ENCODE measurements around the gene TRAF2.

TRAF2 gene

DNA sequence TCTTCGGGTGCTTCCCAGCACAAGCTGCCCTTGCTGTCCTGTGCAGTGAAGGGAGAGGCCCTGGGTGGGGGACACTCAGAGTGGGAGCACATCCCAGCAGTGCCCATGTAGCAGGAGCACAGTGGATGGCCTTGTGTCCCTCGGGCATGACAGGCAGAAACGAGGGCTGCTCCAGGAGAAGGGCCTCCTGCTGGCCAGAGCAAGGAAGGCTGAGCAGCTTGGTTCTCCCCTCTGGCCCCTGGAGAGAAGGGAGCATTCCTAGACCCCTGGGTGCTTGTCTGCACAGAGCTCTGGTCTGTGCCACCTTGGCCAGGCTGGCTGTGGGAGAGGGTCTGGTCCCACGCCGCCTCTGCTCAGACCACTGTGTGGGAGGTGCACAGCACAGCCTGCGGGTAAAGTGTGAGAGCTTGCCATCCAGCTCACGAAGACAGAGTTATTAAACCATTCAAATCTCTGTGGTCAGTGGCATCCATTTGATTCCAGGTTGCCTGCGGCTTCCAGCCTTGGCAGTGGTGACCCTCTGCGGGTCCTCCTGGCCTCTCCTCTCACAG, 39.9 kb downstream of the TRAF2 start:
- H3K4me2 ChIP-seq (ENCODE audit: low read length), result no peak overlapping the region
- no peaks in the 10 kb centered on the region for H3K9me3 ChIP-seq (replicated peaks; ENCODE audit: low read length)
- H3K36me3 ChIP-seq (ENCODE audit: insufficient read depth, low read length), result peaks cover 33% of the 10 kb centered on the region
- no peaks in the 10 kb centered on the region for H3K27me3 ChIP-seq (ENCODE audit: control insufficient read depth, insufficient read depth, low read length)
- H3K4me1 ChIP-seq (ENCODE audit: control insufficient read depth, insufficient read depth, low read length), result no peaks in the 10 kb centered on the region
- no peak overlapping the region for H3K4me3 ChIP-seq (ENCODE audit: low read length)
- H3K9ac ChIP-seq (ENCODE audit: low read depth, low read length), result no peak overlapping the region

DNA sequence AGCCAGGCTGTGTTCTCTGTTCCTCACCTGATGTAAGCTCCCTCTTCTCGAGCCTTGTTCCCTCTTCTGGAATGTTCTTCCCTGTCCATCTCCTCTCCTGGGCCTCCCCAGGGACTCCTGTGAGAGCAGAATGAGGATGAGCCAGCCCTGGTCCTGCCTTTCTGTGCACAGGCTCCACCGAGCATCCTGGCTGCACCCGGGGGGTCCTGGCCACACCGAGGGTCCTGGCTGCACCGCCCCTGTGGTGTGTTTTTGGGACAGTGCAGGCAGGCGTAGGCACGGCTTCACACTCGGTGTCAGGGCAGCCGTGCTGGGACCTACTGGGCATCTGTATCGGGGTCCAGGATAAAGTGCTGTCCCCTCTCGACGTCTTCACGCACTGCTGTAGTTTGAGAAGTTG, 40.4 kb downstream of the TRAF2 start:
- no peak overlapping the region for H3K4me3 ChIP-seq (ENCODE audit: low read length)
- H3K27me3 ChIP-seq (ENCODE audit: control insufficient read depth, insufficient read depth, low read length), result no peaks in the 10 kb centered on the region
- peaks cover 33% of the 10 kb centered on the region for H3K36me3 ChIP-seq (ENCODE audit: insufficient read depth, low read length)

DNA sequence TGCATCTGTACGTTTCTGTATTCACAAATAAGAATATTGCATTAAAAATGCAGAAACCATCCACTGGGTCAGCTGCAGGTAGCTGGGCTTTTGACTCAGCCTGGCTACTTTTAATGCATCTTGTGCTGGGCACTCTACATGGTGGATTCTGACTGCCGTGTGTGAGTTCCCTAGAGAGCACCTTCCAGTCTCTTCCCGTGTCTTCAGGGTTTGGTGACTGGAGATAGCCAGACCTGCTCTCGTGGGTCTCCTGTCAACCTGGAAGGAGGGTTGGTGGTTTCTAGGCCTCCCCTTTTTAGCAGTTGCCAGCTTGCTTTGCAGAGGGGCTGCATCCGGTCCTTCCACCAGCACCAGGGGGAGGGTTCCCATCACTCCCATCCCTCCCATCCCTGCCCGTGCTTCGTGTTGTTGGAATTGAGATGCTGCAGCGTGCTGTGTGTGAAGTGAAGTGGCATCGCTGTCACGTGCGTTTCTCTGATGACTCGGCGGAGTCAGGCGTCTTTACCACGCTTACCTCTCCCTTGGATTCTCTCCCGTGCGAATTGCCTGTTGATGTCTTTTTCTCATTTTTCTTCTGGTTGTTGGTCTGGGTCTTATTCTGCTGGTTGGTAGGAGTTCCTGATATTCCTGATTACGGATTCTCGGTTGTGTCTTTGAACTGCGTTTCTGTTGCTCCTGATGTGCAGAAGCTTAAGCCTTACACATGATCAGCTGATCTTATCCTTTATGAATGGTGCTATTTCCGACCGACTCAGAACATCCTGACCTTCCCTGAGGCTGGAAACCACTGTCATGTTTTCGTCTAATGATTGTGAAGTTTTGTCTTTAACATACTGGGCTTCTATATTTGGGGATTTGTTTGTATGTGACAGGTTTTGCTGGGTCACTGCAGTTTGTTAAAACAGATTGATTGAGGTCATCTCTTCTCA, 41.3 kb downstream of the TRAF2 start:
- H3K9me3 ChIP-seq (replicated peaks; ENCODE audit: low read length), result no peaks in the 10 kb centered on the region
- no peak overlapping the region for H3K9ac ChIP-seq (ENCODE audit: low read depth, low read length)
- no peaks in the 10 kb centered on the region for H3K27me3 ChIP-seq (ENCODE audit: control insufficient read depth, insufficient read depth, low read length)
- H3K36me3 ChIP-seq (ENCODE audit: insufficient read depth, low read length), result peaks cover 28% of the 10 kb centered on the region
- H3K4me1 ChIP-seq (ENCODE audit: control insufficient read depth, insufficient read depth, low read length), result no peaks in the 10 kb centered on the region
- no peak overlapping the region for H3K4me2 ChIP-seq (ENCODE audit: low read length)
- no peak overlapping the region for H3K4me3 ChIP-seq (ENCODE audit: low read length)

More for the DNA sequence above, 40.4 kb downstream of the TRAF2 start:
- H3K9ac ChIP-seq (ENCODE audit: low read depth, low read length), result no peak overlapping the region
- H3K4me1 ChIP-seq (ENCODE audit: control insufficient read depth, insufficient read depth, low read length), result no peaks in the 10 kb centered on the region
- H3K4me2 ChIP-seq (ENCODE audit: low read length), result no peak overlapping the region
- H3K9me3 ChIP-seq (replicated peaks; ENCODE audit: low read length), result no peaks in the 10 kb centered on the region

DNA sequence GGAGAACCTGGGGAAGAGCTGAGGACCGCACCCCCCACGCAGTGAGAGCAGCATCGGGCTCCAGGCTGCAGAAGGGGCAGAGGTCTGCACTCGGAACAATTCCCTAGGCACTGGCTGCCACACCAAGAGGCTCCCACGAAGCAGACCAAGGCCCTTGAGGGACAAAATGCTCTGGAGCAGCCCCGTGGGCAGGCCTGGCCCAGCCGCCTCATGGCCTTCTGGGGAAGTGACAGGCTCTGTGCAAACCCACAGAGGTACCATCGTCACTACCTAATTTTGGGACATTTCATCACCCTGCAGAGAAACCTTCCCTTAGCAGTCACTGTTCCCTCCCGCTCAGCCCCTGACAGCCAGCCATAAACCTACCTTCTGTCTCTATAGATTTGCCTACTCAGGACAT, 42.3 kb downstream of the TRAF2 start:
- no peaks in the 10 kb centered on the region for H3K27me3 ChIP-seq (ENCODE audit: control insufficient read depth, insufficient read depth, low read length)
- no peak overlapping the region for H3K4me2 ChIP-seq (ENCODE audit: low read length)
- no peak overlapping the region for H3K9ac ChIP-seq (ENCODE audit: low read depth, low read length)
- H3K4me3 ChIP-seq (ENCODE audit: low read length), result no peak overlapping the region
- no peaks in the 10 kb centered on the region for H3K4me1 ChIP-seq (ENCODE audit: control insufficient read depth, insufficient read depth, low read length)
- peaks cover 28% of the 10 kb centered on the region for H3K36me3 ChIP-seq (ENCODE audit: insufficient read depth, low read length)
- no peaks in the 10 kb centered on the region for H3K9me3 ChIP-seq (replicated peaks; ENCODE audit: low read length)

DNA sequence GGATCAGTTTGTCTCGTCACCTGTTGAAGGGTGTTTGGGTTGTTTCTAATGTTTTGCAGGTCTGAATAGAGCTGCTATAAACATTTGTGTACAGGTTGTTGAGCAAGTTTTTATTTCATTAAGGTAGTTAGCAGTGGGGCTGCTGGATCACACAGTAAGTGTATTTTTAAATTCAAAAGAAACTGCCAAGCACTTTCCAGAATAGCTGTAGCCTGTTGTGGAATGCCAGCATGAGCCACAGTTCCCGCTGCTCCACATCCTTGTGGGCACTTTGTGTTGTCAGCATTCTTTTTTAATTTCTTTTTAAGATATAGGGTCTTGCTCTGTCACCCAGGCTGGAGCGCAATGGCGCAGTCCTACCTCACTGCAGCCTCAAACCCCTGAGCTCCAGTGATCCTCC, 43.7 kb downstream of the TRAF2 start:
- peaks cover 23% of the 10 kb centered on the region for H3K36me3 ChIP-seq (ENCODE audit: insufficient read depth, low read length)
- no peaks in the 10 kb centered on the region for H3K9me3 ChIP-seq (replicated peaks; ENCODE audit: low read length)
- H3K9ac ChIP-seq (ENCODE audit: low read depth, low read length), result no peak overlapping the region
- H3K4me3 ChIP-seq (ENCODE audit: low read length), result no peak overlapping the region
- H3K4me2 ChIP-seq (ENCODE audit: low read length), result no peak overlapping the region
- no peaks in the 10 kb centered on the region for H3K27me3 ChIP-seq (ENCODE audit: control insufficient read depth, insufficient read depth, low read length)
- H3K4me1 ChIP-seq (ENCODE audit: control insufficient read depth, insufficient read depth, low read length), result no peaks in the 10 kb centered on the region

DNA sequence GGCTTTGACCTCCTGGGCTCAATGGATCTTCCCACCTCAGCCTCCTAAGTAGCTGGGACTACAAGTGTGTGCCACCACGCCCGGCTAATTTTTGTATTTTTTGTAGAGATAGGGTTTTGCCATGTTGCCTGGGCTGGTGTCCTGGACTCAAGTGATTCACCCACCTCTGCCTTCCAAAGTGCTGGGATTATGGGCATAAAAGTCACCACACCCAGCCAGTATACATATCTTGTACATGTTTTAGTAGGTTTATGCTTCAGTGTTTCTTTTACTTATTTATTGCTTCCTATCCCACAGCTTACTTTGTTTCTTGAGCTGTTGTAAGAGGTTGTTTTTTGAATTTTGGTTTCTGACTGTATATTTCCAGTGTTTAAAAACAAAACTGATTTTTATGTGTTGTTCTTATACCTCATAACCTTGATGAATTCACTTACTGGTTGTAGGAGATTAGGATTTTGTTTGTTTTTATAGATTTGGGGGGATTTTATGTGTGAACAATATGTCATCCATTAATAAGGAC, 45.4 kb downstream of the TRAF2 start:
- Histone ChIP-seq H3K4me2 (ENCODE audit: low read length) (no peak overlapping the region), H3K4me3 (ENCODE audit: low read length) (no peak overlapping the region), H3K36me3 (ENCODE audit: insufficient read depth, low read length) (peaks cover 9% of the 10 kb centered on the region), H3K4me1 (ENCODE audit: control insufficient read depth, insufficient read depth, low read length) (no peaks in the 10 kb centered on the region), H3K27me3 (ENCODE audit: control insufficient read depth, insufficient read depth, low read length) (no peaks in the 10 kb centered on the region), H3K9ac (ENCODE audit: low read depth, low read length) (no peak overlapping the region), H3K9me3 (replicated peaks; ENCODE audit: low read length) (no peaks in the 10 kb centered on the region)

DNA sequence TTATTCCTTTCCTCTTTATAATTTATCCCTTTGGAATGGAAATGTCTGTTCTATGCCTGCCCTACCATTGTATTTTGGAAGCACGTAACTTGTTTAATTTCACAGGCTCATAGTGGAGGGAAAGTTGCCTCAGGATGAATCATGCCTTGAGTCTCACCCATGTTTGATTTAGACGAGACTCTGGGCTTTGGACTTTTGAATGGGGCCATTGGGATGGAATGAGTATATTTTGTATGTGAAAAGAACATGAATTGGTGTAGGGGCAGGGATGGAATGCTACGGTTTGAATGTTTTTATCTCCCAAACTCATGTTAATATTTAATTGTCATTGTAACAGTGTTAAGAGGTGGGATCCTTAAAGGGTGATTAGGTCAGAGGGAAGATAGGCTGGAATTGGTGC, 48.0 kb downstream of the TRAF2 start:
- Histone ChIP-seq H3K4me3 (ENCODE audit: low read length) (no peak overlapping the region), H3K9ac (ENCODE audit: low read depth, low read length) (no peak overlapping the region), H3K36me3 (ENCODE audit: insufficient read depth, low read length) (peaks cover 14% of the 10 kb centered on the region), H3K27me3 (ENCODE audit: control insufficient read depth, insufficient read depth, low read length) (no peaks in the 10 kb centered on the region), H3K9me3 (replicated peaks; ENCODE audit: low read length) (no peaks in the 10 kb centered on the region), H3K4me1 (ENCODE audit: control insufficient read depth, insufficient read depth, low read length) (peaks cover 3% of the 10 kb centered on the region), H3K4me2 (ENCODE audit: low read length) (no peak overlapping the region)

DNA sequence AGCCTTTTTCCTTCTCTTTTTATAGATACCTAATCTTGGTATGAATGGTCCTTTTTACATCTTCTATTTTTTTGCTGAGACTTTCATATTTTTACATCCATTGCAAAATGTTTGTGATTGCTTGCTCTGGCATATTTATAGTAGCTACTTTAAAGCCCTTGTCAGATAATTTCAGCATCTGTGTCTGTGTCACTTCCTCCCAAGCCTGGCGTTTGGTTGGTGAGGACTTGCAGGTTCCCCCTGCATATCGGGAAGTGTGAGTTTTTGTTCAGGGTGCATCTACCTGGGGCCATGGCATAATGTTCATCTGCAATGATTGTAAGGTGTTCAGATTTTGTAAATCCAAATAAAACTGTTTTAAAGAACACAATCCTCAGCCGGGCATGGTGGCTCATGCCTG, 49.3 kb downstream of the TRAF2 start:
- H3K27me3 ChIP-seq (ENCODE audit: control insufficient read depth, insufficient read depth, low read length), result no peaks in the 10 kb centered on the region
- H3K9ac ChIP-seq (ENCODE audit: low read depth, low read length), result no peak overlapping the region
- no peak overlapping the region for H3K4me3 ChIP-seq (ENCODE audit: low read length)
- no peaks in the 10 kb centered on the region for H3K9me3 ChIP-seq (replicated peaks; ENCODE audit: low read length)
- H3K4me2 ChIP-seq (ENCODE audit: low read length), result no peak overlapping the region
- H3K36me3 ChIP-seq (ENCODE audit: insufficient read depth, low read length), result peaks cover 24% of the 10 kb centered on the region
- H3K4me1 ChIP-seq (ENCODE audit: control insufficient read depth, insufficient read depth, low read length), result peaks cover 6% of the 10 kb centered on the region

DNA sequence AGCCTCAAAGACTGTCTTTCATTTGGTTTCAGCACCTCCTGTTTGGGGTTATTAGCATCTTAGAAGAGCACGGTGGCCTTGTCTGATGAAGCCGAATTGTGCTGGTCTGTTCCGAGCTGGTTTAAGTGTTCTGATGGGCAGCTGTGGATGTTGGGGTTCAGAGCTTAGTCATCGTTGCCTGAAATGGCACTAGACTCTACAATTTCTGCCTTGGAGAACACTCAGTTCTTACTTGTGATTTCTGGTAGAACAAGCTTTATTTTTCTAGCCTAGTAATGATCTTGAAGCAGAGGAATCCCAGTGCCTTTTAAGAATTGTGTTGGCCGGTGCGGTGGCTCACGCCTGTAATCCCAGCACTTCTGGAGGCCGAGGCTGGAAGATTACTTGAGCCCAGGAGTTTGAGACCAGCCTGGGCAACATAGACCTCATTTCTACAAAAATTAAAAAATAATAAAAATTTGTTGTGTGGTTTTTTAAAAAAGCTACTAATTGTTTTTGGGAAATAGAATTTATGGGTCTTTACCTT, 50.4 kb downstream of the TRAF2 start:
- no peaks in the 10 kb centered on the region for H3K9me3 ChIP-seq (replicated peaks; ENCODE audit: low read length)
- peaks cover 6% of the 10 kb centered on the region for H3K4me1 ChIP-seq (ENCODE audit: control insufficient read depth, insufficient read depth, low read length)
- peaks cover 34% of the 10 kb centered on the region for H3K36me3 ChIP-seq (ENCODE audit: insufficient read depth, low read length)
- no peak overlapping the region for H3K4me3 ChIP-seq (ENCODE audit: low read length)
- H3K27me3 ChIP-seq (ENCODE audit: control insufficient read depth, insufficient read depth, low read length), result no peaks in the 10 kb centered on the region
- no peak overlapping the region for H3K4me2 ChIP-seq (ENCODE audit: low read length)
- no peak overlapping the region for H3K9ac ChIP-seq (ENCODE audit: low read depth, low read length)

DNA sequence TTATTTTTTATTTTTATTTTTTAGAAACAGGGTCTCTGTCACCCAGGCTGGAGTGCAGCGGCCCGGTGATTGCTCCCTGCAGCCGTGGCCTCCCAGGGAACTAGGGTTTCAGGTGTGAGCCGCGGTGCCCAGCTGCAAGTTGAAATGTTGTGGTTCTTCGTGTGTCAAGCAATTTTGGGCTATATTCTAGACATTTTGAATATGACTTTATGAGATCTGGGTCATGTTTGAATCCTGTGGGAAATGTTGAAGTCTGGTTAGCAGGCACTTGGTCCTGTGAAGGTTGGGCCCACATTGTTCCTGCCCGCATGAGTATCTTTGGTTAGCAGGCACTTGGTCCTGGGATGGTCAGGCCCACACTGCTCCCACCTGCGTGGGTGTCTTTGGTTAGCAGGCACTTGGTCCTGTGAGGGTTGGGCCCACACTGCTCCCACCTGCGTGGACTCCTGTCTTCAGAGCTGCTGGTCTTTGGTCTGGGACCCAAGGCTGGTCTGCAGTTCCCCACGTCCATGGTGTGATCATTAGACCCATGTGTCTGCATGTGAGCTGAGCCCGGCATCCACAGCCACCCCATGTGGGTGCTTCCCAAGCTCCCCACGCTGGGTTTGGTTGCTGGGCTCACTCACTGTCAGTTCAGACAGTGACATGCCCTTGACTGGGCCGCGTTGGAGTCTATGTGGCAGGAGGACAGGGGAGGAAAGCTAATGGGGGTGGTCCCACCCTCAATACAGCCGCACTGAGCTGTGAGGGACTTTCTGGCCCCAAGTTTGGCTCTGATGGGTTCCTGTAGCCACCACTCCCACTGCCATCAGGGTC, 51.1 kb downstream of the TRAF2 start:
- H3K4me2 ChIP-seq (ENCODE audit: low read length), result no peak overlapping the region
- peaks cover 41% of the 10 kb centered on the region for H3K36me3 ChIP-seq (ENCODE audit: insufficient read depth, low read length)
- H3K27me3 ChIP-seq (ENCODE audit: control insufficient read depth, insufficient read depth, low read length), result no peaks in the 10 kb centered on the region
- H3K4me1 ChIP-seq (ENCODE audit: control insufficient read depth, insufficient read depth, low read length), result peaks cover 6% of the 10 kb centered on the region
- no peaks in the 10 kb centered on the region for H3K9me3 ChIP-seq (replicated peaks; ENCODE audit: low read length)
- no peak overlapping the region for H3K9ac ChIP-seq (ENCODE audit: low read depth, low read length)
- H3K4me3 ChIP-seq (ENCODE audit: low read length), result no peak overlapping the region

DNA sequence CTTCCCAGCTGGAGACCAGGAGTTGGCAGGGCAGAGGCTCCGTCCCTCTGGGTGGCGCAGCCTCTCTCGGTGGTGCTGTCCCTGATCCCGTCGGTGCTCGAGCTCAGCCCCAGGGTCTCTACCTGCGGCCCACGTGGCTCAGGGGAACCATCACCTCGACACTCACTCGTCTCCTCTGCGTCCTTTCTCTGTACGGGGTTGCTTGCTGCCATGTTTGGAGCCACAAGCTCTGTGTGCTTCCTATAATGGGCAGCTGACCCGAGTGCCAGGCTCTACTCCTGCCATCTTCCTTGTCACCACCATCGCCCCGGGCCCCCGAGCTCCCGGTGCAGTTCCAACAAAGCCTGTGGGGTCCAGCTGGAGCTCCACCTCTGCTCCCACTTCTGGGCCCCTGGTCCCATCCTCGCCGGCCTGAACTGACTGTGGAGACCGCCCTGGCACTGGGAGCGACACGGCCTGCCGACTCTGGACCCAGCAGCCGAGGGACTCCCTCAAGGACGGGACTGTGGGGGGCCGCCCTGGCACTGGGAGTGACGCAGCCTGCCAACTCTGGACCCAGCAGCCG, 53.2 kb downstream of the TRAF2 start:
- no peaks in the 10 kb centered on the region for H3K27me3 ChIP-seq (ENCODE audit: control insufficient read depth, insufficient read depth, low read length)
- peaks cover 50% of the 10 kb centered on the region for H3K36me3 ChIP-seq (ENCODE audit: insufficient read depth, low read length)
- peaks cover 15% of the 10 kb centered on the region for H3K4me1 ChIP-seq (ENCODE audit: control insufficient read depth, insufficient read depth, low read length)
- H3K9ac ChIP-seq (ENCODE audit: low read depth, low read length), result no peak overlapping the region
- no peak overlapping the region for H3K4me2 ChIP-seq (ENCODE audit: low read length)
- no peak overlapping the region for H3K4me3 ChIP-seq (ENCODE audit: low read length)
- H3K9me3 ChIP-seq (replicated peaks; ENCODE audit: low read length), result no peaks in the 10 kb centered on the region
